NCI-H1105 (cell line): ENCODE measurements around the gene MKRN2OS.

Source experiments
- DNase-seq: peaks from one replicate; lab custom pipeline; 2025; lab: John Stamatoyannopoulos, UW

MKRN2OS gene, protein sequence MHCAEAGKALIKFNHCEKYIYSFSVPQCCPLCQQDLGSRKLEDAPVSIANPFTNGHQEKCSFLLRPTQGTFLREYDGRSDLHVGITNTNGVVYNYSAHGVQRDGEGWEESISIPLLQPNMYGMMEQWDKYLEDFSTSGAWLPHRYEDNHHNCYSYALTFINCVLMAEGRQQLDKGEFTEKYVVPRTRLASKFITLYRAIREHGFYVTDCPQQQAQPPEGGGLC

DNA sequence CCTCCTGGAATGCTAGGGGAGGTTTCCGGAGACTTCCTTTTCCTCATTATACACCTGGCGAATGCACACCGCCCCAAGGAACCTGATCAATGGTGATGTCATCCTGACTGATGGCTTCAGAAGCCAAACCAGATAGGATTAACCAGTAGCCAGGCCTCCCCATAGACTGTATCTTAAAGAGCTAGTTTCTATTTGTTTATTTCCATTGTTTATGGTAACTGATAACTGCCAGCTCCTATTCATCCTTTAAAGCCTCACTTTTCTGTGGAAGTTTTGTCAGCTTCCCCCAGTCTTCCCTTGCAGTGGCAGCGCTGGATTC, at the start of gene MKRN2OS:
Gene MKRN2OS, minus strand, starts transcription at position 27 of the 319 bp plus-strand sequence. CDS start 35 bp downstream, outside the sequence.
- no peak for DNase-seq

DNA sequence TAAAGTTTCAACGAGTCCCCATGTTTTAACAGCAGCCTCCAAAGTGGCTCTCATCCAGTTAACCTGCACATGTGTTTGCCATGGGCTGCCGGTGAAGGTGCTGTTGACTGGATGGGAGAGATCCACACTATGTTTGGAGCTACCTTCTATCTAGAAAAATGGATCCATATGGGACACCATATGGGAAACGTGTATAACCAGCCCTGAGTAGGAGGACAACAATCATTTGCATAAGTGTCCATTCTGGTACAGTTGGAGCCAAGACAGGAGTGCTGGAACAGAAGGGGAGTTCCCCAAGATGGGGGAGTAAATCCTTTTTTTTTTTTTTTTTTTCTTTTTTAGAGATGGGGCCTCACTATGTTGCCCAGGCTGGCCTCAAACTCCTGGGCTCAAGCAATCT, 48.2 kb upstream of the MKRN2OS start:
- DNase-seq = no peak

DNA sequence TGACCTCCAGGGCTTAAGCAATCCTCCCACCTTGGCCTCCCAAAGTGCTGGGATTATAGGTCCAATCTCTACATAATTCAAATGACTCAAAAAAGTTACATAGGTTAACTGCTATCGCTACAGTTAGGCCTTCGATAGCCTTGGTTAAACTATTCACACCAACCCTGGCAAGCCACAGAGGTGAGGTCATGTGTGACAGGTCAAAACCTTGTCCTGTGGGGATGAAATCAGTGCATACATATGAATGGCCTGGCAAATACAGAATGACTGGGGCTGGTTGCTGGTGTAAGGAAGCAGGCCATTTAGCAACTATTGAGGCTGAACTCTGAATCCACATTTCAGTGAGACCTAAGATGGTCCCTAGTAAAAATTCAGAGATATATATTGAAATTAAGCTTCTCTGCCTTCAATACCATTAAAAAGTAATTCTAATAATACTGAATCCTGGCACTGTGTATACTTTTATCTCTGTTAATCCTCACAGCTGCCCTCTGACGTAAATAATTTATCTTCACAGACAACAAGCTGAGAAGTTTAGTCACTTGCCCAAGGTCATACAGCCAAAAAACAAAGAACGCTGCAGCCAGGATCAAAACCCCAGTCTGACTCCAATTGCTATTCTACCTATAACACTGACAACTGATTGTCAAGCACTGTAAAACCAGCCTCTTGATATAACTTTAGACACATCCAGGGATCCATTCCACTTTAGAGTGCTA, 46.9 kb upstream of the MKRN2OS start:
- no peak for DNase-seq

DNA sequence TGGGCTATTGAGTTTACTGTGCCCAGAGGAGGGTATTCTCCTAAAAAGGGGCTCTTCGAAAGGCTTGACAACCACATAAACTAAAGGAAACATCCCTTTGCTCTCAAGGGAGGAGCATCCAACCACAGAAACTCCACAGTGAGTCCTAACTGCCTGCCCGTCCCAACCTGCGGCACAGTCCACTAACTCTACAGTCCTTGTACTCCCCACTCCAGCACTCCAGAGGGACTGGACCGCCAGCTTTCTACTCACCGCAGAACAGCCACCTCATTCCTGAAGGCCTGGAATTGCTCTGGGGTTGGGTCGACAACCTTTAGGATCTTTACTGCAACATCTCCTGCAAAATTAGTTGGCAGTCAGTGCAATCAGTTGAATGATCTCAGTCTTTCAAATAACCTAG, 46.2 kb upstream of the MKRN2OS start:
- no peak for DNase-seq

DNA sequence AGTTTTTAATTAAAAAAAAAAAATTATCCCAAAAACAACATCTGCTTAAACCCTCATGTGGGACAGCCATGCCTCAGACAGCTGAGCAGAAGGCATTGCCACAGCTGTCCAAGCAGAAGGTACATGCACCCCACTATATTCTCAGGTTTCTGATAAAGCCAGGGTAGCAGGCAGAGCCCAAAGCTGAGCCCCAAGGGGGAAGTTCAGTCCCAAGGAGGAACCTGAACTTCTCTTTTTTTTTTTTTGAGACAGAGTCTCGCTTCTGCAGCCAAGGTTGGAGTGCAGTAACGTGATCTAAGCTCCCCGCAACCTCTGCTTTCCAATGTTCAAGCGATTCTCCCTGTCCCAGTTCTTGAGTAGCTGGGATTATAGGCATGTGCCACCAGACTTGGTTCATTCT, 44.8 kb upstream of the MKRN2OS start:
- no peak for DNase-seq

DNA sequence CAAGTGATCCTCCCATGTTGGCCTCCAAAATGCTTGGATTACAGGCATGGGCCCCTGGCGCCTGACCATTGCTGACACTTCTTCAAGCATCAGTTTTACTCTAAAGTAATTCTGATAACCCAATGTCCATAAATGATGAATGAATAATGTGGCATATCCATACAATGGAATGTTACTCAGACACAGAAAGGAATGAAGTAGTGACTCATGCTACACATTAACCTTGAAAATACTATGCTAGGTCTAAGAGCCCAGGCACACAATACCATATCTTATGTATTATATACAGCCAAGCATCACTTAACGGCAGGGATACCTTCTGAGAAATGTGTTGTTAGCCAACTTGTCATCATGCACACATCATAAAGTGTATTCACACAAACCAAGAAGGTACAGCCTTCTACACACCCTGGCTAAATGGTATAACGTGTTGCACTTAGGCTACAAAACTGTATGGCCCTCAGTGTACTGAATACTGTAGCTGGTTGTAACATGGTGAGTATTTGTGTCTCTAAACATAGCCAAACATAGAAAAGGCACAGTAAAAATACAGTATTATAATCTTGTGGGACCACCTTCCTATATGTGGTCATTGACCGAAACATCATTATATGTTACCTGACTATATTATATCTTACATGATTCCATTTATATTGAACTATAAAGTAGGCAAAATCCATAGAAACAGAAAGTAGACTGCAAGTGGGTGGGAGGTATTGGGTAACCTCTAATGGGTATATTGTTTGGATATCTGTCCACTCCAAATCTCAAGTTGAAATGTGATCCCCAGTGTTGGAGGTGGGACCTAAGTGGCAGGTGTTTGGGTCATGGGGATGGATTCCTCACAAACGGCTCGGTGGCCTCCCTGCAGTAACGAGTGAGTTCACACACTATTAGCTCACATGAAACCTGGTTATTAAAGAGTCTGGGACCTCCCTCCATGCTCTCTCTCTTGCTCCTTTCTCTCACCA, 43.0 kb upstream of the MKRN2OS start:
- DNase-seq = peak; percentile 74

DNA sequence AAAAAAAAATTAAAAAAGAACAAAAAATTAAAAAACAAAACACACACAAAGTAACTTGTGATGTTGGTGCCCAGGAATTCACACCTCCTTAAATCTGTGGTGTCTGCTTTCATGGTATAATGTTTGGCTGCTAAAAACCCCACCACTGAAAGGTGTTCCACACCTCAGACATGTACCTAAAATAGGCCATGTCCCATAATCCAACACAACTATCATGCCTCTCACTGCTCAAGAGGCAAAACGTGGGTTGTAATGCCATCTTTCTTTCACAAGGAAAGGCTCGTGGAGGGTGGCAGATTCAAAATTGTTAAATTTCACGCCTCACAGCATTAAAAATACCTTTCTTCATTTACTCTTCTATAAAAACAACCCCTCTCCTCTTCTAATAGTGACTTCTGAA, 41.1 kb upstream of the MKRN2OS start:
- no peak for DNase-seq

DNA sequence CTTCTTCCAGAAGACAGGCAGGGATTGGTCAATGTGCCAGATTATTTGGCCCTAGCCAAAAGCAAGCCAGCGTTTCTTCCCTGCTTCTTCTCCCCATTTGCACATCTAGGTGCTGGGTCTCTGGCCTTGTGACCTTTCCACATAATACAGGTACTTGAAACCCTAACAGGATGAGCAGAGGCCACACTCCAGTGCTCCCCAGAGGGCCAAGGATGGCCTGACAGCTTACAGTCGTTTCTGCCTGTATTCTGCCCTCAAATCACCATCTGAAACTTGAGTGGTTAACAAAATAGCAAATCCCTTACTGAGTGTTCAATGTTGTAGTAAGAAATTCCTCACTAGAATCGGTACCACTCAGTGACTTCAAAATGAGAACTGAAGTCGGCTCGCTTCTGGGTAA, 40.7 kb upstream of the MKRN2OS start:
- DNase-seq = no peak

DNA sequence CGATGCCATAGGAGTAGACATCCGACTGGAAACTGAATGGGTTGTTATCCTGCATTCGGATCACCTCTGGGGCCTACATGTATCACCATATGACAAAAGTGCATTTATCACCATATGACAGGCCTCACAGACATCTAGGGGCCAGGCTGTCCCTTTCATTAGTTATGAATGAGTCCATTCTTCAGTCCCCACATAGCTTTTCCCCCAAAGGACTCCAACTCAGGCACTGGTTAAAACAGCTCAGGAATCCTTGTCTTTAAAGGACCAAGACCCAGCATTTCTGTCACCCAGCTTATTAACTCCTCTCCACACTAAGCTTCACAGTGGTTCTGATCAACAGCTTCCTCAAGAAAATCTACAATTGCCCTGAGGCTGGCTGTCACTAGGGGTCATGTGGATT, 39.9 kb upstream of the MKRN2OS start:
- no peak for DNase-seq

DNA sequence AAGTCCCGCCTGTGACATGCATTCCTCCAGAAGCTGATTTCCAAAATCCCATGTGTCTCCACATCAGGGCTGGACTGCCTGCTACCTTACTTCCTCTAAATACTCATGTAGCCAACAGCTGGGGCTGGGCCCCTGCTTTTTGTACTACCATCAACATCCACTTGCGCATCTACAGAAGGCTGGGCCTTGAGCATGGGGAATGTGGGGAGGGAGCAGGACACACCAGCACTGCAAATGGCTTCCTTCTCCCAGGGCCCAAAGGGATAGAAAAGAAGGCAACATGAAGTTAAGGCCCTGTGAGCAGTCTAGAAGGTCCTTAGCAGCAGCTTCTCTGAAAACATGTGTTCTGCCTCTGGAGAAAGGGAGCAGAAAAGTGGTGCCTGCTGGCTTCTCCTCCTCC, 38.8 kb upstream of the MKRN2OS start:
- DNase-seq = no peak

DNA sequence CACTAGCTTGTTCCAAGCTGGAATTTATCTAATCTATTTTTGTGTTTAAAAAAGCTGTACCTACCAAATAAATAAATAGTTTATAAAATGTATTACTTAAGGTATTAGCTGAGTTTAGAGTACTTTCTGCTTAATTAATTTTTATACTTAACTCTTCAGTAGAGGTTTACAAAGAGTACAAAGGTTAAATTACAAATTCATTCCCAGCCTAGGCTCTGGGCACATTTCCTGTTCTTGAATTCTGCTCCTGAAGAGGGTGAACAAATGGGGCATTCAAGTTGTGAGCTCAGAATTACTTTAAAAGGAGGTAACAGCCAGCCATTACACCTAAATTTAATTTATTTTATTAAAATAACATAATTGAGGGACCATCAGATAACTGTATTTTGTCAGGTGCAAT, 38.0 kb upstream of the MKRN2OS start:
- no peak for DNase-seq

DNA sequence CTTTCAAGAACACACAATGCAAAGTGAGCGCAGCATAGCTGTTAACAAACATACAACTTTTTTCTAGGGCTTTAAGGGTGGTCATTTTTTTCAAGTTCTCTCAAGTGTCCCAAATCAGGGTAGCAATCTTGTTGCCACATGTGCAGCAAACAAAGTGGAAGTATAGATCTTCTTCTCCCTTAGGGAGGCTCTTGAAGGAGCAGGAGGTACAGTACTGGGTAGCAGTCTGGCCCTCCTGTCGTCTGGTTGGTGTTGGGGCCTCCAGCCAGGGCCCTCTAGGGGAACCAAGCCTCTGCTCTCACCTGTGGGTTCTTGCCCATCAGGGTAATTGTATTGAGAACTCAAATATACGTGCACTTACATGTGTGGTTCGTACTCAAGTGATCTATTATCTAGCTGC, 37.4 kb upstream of the MKRN2OS start:
- DNase-seq = no peak

DNA sequence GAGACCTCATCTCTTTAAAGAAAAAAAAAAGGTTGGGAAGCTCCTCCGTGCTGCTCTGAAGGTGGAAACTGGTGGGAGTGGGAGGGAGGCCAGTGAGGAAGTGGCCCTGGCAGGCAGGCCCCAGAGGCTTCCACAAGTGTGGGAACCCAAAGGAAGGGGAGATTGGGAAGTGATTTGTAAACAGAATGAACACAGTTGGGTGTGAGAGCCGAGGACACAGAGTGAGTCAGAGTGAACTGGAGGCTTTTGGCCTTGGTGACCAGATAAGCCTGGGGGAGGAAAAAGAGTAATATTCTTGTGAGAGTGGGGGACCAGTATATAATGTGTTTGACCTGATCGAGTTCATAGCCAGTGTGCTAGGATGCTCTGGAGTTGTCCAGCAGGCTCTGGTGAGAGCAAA, 34.6 kb upstream of the MKRN2OS start:
- DNase-seq = no peak

DNA sequence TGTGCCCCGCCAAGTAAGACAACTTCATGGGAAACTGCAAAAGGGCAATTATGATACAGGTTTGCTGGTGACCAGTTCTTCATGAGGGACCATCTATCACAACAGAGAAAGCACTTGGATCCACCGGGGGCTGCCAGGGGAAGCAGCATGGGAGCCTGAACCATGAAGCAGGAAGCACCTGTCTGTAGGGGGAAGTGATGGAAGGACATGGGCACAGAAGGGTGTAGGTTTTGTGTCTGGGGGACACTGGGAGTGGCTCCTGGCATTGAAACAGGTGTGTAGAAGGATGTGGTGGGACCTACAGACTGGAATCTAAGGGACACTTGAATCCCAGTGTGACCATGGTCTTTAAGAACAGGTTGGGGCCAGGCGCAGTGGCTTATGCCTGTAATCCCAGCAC, 34.2 kb upstream of the MKRN2OS start:
- DNase-seq = no peak

DNA sequence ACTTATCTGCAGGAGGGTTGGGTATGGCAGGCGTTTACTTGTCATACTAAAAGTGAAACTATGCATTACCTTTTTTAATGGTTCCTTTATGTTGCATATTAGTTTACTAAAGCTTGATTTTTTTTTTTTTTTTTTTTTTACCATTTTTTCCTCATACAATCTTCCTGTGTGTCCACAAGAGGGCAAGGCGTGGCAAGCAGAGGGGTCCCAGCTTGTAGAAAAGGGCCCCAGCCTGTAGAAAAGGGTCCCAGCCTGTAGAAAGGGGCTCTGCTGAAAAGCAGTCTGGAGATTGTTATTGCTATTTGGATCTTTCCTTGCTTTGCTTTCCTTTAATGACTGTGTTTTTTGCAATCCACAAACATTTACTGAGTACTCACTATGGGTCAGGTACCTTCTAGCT, 33.4 kb upstream of the MKRN2OS start:
- no peak for DNase-seq

DNA sequence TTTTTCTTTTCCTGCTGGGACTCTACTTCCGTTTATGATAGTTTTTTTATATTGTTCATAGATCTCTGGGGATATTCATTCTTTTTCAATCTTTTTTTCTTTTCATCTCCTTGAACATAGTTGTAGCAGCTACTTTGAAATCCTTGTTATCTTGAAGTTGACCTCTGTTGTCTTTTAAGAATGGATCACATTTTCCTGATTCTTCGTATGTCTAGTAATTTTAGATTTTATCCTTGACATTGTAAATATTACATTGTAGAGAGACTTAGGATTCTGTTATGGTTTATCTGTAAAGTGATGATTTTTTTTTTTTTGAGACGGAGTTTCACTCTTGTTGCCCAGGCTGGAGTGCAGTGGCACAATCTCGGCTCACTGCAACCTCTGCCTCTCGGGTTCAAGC, 32.1 kb upstream of the MKRN2OS start:
- no peak for DNase-seq

DNA sequence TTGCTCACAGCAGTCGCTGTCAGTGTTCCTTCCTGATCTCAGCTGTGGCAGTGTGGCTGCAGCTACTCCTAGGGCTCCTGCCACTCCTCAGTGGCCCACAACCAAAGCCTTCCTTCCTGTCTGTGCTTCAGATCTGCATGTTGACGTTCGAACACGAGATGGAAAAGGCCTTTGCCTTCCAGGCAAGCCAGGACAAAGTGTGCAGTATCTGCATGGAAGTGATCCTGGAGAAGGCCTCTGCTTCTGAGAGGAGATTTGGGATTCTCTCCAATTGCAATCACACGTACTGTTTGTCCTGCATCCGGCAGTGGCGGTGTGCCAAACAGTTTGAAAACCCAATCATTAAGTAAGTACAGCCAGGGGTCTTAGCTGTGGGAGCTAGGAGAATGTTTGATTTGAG, 29.4 kb upstream of the MKRN2OS start:
- DNase-seq = no peak

DNA sequence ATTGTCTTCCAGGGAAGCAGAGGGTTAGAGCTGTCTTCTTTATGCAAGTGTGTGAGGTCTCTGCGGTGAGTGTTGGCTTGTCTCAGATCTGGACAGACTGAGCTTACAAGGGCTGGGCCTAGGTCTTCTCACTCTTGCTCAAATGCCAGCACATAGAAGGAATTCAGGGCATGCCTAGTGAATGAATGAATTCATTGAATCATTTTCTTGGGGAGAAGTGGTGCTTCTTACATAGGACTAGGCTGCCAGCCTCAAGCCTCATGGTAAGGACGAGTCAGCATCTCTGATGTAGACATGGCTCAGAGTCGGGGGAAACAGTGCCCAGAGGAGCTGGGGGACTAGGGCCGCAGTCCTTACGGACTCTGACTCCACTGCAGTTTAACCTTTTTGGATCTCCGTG, 28.8 kb upstream of the MKRN2OS start:
- DNase-seq = no peak

DNA sequence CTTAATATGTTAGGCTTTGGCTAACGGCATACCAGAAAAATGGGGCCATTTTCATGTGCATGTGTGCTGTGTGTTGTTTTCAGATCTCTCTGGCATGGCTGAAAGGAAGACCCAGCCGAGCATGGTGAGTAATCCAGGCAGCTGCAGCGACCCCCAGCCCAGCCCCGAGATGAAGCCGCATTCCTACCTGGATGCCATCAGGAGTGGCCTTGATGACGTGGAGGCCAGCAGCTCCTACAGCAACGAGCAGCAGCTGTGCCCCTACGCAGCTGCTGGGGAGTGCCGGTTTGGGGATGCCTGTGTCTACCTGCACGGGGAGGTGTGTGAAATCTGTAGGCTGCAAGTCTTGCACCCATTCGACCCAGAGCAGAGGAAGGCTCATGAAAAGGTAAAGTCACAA, 26.7 kb upstream of the MKRN2OS start:
- DNase-seq = no peak

DNA sequence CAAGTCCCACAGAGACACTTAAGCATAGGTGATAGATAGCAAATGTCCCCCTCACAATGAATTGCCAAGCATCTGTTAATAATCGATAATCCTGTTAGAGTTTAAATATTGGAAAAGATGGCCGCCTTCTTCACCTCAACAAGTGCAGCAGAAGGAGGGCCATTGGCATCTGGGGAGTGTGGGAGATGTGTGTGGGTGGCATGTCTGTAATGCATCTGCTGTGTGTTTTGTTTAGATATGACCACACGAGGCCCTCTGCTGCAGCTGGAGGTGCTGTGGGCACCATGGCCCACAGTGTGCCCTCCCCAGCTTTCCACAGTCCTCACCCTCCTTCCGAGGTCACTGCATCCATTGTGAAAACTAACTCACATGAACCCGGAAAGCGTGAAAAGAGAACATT, 24.5 kb upstream of the MKRN2OS start:
- DNase-seq = no peak

DNA sequence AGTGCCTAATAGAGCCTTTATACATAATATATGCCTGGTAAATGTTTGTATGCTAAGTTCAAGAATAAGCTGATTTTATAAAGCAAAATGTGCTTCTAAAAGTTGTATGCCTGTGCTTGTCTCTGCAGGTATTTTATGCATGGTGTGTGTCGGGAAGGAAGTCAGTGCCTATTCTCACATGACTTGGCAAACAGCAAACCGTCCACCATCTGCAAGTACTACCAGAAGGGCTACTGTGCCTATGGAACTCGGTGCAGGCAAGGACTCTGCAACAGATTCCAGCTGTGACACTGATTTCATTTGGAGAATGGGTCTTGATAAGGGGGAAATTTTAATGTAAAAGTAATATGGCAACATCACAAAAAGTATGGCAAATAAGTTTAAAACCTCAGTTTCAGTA, 23.4 kb upstream of the MKRN2OS start:
- no peak for DNase-seq

DNA sequence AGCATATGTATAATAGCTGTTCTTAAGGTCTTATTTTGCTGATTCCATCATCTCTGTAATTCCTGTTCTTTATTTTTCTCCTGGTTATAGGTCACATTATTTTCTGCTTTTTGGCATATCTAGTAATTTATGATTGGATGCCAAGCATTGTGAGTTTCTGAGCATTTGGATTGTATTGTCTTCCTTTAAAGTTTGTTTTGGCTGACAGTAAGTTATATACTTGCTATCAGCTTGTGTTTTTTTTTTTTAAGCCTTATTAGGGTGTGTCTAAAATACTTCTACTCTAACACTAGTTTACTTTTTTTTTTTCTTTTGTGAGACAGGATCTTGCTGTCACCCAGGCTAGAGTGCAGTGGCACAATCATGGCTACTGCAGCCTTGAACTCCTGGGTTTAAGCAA, 21.7 kb upstream of the MKRN2OS start:
- DNase-seq = no peak

DNA sequence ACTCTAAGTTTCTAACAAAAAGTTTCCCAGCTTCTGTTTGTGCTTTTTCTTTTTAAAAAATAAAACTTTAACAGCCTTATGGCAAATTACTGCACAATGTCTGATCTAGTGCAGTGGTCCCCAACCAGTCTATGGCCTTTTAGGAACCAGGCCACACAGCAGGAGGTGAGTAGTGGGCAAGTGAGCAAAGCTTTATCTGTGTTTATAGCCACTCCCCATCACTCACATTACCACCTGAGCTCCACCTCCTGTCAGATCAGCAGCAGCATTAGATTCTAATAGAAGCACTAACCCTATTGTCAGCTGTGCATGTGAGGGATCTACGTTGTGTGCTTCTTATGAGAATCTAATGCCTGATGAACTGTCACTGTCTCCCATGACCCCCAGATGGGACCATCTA, 17.2 kb upstream of the MKRN2OS start:
- no peak for DNase-seq
